Osteocyte (in vitro differentiated cells): ENCODE measurements around the gene MYO16. TPM values are rescaled to one million over a fixed set of nuclear protein-coding genes. Genes with fewer than 3 reads are reported as not detected.

Source experiments
- DNase-seq: peaks from one replicate; pipeline ENCODE4 v3.0.0; 2021; ENCODE audit warnings: mixed read lengths; ENCODE audit not compliant: unreplicated experiment; ENCODE audit errors: extremely low spot score
- H3K27ac Mint-ChIP-seq: one replicate; pipeline ENCODE4 v1.8.0; 2021; ENCODE audit warnings: mild to moderate bottlenecking, mixed read lengths; ENCODE audit not compliant: unreplicated experiment
- H3K27me3 Mint-ChIP-seq: one replicate; pipeline ENCODE4 v1.8.0; 2021; ENCODE audit warnings: mixed read lengths; ENCODE audit not compliant: unreplicated experiment
- H3K36me3 Mint-ChIP-seq: one replicate; pipeline ENCODE4 v1.8.0; 2021; ENCODE audit warnings: mixed read lengths; ENCODE audit not compliant: unreplicated experiment
- H3K4me1 Mint-ChIP-seq: one replicate; pipeline ENCODE4 v1.8.0; 2021; ENCODE audit warnings: mixed read lengths; ENCODE audit not compliant: unreplicated experiment
- H3K4me3 Mint-ChIP-seq: one replicate; pipeline ENCODE4 v1.8.0; 2021; ENCODE audit warnings: mild to moderate bottlenecking, moderate library complexity, mixed read lengths; ENCODE audit not compliant: unreplicated experiment
- H3K9me3 Mint-ChIP-seq: one replicate; pipeline ENCODE4 v1.8.0; 2021; ENCODE audit warnings: mixed read lengths; ENCODE audit not compliant: unreplicated experiment
- total RNA-seq: library from RNA; stranded (reverse); gene quantifications from 2 replicates; pipeline ENCODE4 v1.2.1, GENCODE V29; 2021
- TF ChIP-seq, protein P1 (sequence below): fragments of 200-600 bp; sonication (generic); IDR thresholded peaks from 2 replicates; pipeline ENCODE4 v1.5.0; 2021; ENCODE audit warnings: antibody characterized with exemption, mild to moderate bottlenecking, moderate library complexity

Gene MYO16
- total RNA-seq, 1 donor from 2014 or later, result 0.13 TPM

DNA sequence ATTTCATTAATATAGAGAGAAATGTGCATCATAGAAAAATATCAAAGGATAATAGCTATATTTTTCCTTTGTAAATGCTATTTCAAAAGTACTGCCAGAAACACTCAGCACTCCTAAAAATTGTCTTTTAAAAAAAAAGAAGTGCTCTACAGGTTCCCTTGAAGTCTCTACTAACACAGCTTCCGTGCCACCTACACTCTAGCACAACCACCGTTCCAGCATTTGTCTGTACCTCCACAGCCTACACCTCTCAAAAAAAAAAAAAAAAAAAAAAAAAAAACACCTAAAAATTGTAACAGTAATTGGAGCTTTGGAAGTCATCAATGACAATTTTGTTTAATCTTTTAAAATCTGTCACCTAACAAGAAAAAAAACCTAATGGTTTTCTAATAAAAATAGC is 485.6 kb downstream of the MYO16 start:
- Mint-ChIP-seq H3K4me1 (peaks cover 9% of the 10 kb centered on the region), H3K27ac (no peak overlapping the region), H3K27me3 (no peaks in the 10 kb centered on the region), H3K36me3 (no peaks in the 10 kb centered on the region), H3K4me3 (no peak overlapping the region), H3K9me3 (peaks cover 4% of the 10 kb centered on the region)
- no peak for DNase-seq
- TF ChIP-seq, protein P1, sequence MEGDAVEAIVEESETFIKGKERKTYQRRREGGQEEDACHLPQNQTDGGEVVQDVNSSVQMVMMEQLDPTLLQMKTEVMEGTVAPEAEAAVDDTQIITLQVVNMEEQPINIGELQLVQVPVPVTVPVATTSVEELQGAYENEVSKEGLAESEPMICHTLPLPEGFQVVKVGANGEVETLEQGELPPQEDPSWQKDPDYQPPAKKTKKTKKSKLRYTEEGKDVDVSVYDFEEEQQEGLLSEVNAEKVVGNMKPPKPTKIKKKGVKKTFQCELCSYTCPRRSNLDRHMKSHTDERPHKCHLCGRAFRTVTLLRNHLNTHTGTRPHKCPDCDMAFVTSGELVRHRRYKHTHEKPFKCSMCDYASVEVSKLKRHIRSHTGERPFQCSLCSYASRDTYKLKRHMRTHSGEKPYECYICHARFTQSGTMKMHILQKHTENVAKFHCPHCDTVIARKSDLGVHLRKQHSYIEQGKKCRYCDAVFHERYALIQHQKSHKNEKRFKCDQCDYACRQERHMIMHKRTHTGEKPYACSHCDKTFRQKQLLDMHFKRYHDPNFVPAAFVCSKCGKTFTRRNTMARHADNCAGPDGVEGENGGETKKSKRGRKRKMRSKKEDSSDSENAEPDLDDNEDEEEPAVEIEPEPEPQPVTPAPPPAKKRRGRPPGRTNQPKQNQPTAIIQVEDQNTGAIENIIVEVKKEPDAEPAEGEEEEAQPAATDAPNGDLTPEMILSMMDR, result no peak

DNA sequence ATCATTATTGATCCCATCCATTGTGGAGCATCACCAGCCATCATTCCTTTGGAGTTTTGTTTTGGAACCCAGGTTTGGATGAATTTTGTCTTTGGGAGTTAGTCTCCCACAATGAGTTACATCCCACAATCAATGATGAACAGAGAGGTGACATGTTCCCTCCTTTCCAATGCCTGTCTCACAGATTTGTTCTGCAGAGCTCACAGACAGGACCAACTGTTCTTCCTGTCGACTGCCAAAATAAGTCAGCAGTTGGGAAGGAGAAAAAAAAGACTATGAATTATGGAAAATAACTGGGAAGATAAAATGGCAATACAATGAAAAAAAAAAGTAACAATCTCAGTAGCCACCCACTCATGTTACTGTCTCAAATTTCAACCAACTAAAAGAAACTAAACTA is 489.1 kb downstream of the MYO16 start:
- DNase-seq, result no peak
- Mint-ChIP-seq H3K36me3 (no peaks in the 10 kb centered on the region), H3K4me1 (peaks cover 9% of the 10 kb centered on the region), H3K27ac (no peak overlapping the region), H3K9me3 (peaks cover 4% of the 10 kb centered on the region), H3K4me3 (no peak overlapping the region), H3K27me3 (no peaks in the 10 kb centered on the region)
- TF ChIP-seq, protein P1, result no peak

DNA sequence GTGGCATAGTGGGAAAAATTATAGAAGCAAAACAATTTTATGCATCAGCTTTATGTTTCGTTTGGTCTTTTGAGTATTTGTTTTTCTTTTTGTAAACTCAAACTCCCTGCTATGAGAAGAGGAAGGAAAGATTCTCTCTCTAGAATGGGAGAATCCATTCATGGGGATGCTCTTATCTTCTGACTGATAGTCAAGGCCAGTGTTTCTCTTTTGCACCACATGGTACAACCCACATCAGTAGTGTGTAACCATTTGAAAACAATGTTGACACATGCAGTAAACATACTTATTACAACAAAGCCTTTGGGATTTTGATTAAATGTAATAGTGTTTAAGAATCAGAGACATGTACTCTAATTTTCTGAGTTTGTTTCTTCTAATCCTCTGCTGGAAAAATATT is 490.5 kb downstream of the MYO16 start:
- H3K27ac Mint-ChIP-seq, result no peak overlapping the region
- DNase-seq, result no peak

DNA sequence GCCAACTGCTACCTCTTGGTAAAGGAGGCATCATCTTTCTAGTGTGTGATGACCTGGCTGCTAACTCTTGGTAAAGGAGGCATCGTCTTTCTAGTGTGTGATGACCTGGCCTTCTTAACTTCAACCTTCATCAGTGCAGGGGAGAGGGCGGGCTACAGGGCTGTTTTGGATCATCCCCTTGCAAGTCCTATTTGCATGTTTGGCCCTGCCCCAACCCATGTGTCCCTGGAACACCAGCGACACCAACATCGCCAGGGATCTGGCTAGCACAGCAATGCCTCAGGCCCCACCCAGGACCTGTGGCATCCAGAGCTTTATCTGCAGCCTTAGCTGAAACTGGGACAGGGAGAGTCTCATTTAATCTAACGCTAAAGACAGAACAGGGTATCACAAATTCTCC is 492.4 kb downstream of the MYO16 start:
- TF ChIP-seq, protein P1, result no peak
- Mint-ChIP-seq H3K27me3 (no peaks in the 10 kb centered on the region), H3K27ac (no peak overlapping the region), H3K36me3 (no peaks in the 10 kb centered on the region), H3K9me3 (peaks cover 4% of the 10 kb centered on the region), H3K4me1 (peaks cover 12% of the 10 kb centered on the region), H3K4me3 (no peak overlapping the region)
- DNase-seq, result no peak

More for the DNA sequence above, 490.5 kb downstream of the MYO16 start:
- peaks cover 4% of the 10 kb centered on the region for H3K9me3 Mint-ChIP-seq
- H3K4me3 Mint-ChIP-seq, result no peak overlapping the region
- TF ChIP-seq, protein P1, result no peak
- no peaks in the 10 kb centered on the region for H3K27me3 Mint-ChIP-seq
- peaks cover 12% of the 10 kb centered on the region for H3K4me1 Mint-ChIP-seq
- H3K36me3 Mint-ChIP-seq, result no peaks in the 10 kb centered on the region

DNA sequence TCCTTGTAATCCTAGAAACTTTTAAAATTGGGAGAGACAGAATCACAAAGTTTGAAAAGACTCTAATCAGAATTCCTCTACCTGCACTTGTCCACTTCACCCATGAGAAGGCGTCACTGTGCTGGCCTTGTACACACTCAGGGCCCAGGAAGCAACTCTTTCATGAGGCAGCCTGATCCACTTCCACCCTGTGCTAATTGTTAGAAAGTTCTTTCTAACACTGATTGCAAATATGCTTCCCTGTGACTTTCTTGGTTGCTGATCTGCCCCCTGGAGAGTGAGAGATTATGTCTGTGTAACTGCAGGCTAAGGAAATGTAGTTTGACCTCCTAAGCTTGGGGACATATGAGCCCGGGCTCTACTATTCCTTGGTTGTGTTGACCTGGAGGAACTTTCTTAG is 494.6 kb downstream of the MYO16 start:
- H3K27me3 Mint-ChIP-seq, result no peaks in the 10 kb centered on the region
- no peak overlapping the region for H3K4me3 Mint-ChIP-seq
- H3K36me3 Mint-ChIP-seq, result no peaks in the 10 kb centered on the region

More for the DNA sequence above, 494.6 kb downstream of the MYO16 start:
- H3K27ac Mint-ChIP-seq, result no peak overlapping the region
- H3K9me3 Mint-ChIP-seq, result no peaks in the 10 kb centered on the region
- no peak for DNase-seq
- TF ChIP-seq, protein P1, result peak; percentile 15
- H3K4me1 Mint-ChIP-seq, result peaks cover 12% of the 10 kb centered on the region
